ENCODE results near the gene CAMK1G.

Gene CAMK1G

DNA sequence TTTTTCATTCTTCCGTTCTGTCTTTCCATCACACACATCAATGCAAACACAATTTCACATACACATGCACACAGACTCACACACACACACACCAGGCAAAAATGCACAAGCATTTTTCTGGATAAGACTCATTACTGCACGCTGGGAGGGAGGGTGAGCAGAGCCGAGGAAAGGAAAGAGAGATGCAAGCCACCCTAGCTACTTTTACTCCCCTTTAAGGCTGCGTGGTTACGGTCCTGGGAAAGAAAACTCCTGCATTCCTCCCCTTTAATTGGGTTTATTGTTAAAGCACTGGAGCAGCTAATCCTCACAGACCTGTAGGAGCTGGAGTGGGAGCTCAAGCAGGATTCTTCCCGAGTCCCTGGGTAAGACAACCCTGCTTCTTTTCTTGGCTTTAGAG, at the start of gene CAMK1G:
TSS of gene CAMK1G (plus strand) at position 307 of the 400 bp plus-strand sequence. CDS start 11,270 bp downstream, outside the sequence.
- peak; percentile 40 to 47 for DNase-seq (ENCODE audit: low read depth in 2 of 2)

DNA sequence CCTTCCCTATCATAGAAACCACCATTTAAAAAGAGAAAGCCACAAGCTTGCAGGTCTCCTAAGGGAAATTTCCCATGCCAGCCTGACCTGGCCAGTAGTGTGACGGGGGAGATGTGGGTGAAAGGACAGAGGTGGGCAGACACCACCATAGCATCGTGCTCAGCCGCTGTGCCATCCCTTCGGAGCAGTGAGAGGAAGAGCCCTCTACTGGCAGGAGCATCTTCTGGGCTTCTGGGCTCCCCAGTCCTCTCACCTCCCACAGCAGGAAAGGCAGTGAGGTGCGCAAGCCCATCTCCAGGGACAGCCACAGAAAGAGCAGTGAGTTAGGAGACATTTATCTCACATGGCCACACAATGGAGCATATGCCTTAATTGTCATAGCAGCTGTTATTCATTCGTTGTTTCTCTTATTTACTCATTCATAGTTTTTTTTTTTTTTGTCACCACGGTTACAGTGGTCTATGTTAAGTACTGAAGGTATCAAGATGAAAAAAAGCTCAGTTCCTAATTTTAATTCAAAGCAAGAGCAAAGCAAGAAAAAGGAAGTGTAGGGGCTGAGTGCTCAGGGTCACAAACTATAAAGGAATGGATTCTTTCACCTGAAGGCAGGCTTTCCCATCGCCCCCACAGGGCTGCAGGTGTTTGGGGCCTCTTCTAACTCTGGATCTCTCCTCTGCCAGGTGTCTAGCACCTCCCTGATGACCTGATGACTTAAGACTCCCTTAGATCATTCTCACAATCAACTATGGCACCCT, 48.8 kb upstream of the CAMK1G start:
- no peak for DNase-seq (ENCODE audit: low read depth in 2 of 2)

DNA sequence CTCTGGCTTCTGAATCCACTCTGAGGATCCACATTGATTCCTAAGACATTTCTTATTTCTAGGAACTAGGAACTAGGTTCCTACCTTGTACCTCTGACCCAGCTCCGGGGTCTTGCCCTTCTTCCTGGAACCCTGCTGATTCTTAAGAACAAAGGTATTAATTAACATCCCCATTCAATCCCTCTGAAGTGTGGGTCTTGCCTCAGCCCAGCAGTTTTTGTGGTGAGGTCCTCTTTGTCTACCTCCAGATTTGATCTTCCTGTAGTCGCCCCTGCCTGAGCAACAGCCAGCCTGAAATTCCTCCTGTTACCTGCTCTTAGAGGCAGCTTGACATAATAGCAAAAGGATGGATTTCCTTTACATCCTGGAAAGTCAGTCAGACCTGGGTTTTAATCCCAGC, 46.7 kb upstream of the CAMK1G start:
- DNase-seq (ENCODE audit: low read depth in 2 of 2): no peak

DNA sequence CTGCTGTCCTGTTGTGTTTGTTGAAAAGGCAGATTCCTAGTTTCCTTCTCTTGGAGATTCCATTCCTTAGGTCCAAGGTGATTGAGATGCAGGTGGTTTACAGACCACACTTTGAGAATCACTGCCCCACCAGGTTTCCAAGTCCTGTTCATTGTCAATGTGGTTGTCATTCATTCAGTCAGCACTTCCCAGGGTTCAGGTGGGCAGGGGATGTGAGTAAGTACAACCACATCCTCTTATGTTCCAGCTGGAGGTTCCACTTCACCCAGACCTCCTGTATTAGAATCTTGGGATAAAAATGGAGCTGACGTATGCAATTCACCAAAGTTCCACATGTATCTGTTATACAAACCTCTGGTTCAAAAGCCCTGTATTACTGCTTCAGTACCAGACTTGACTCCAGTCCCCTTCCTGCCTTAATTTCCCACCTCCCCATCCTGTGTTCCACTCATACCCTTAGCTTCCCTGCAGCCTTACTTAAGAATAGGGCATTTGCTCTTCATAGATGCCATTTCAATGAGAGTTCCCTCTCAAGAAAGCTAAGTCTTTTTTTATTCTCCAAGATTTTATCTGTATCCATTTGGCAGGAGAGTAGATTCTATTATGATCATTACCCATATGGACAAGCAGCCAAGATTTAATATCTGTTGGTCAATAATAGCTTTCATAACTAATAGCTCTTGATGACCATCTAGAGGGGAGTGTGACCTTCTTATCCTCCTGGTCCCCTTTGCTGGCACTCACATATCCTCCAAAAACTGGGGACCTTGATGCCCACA, 46.0 kb upstream of the CAMK1G start:
- no peak for DNase-seq (ENCODE audit: low read depth in 2 of 2)

GRCh38 chr1:209539576-209539975, 43.9 kb upstream of the CAMK1G start:
- no peak for DNase-seq (ENCODE audit: low read depth in 2 of 2)

GRCh38 chr1:209542585-209542984, 40.9 kb upstream of the CAMK1G start:
- no peak for DNase-seq (ENCODE audit: low read depth in 2 of 2)

DNA sequence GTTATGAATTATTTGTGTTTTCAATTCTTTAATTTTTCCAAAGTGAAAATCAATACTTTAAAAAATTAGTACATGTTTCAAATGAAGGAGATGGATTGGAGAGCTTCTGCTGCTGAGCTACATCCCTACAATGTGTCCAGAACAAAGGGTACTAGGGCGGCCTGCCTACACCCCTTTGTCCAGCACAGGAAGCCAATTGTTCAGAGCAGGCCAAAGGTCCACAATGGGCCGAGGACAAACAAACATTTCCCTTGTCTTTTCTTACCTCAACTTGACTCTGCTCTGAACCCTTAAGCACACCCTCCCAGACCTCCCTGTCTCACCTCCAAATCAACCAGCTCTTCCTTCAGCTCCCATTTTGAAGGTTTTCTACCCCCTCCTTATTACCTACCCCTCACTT, 39.4 kb upstream of the CAMK1G start:
- DNase-seq (ENCODE audit: low read depth in 2 of 2): no peak

DNA sequence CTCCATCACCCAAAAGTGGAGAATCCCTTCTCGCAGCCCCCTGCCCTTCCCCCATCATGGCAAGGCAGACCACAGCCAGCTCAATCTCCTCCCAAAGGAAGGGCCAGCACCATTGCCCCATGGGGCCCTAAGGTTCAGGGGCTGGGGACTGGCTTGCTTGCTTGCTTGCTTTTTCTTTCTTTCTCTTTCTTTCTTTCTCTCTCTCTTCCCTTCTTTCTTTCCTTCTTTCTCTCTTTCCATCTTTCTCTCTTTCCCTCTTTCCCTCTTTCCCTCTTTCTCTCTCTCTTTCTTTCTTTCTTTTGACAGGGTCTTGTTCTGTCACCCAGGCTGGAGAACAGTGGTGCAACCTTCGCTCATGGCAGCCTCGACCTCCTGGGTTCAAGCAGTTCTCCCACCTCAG, 38.1 kb upstream of the CAMK1G start:
- DNase-seq (ENCODE audit: low read depth in 2 of 2): no peak

DNA sequence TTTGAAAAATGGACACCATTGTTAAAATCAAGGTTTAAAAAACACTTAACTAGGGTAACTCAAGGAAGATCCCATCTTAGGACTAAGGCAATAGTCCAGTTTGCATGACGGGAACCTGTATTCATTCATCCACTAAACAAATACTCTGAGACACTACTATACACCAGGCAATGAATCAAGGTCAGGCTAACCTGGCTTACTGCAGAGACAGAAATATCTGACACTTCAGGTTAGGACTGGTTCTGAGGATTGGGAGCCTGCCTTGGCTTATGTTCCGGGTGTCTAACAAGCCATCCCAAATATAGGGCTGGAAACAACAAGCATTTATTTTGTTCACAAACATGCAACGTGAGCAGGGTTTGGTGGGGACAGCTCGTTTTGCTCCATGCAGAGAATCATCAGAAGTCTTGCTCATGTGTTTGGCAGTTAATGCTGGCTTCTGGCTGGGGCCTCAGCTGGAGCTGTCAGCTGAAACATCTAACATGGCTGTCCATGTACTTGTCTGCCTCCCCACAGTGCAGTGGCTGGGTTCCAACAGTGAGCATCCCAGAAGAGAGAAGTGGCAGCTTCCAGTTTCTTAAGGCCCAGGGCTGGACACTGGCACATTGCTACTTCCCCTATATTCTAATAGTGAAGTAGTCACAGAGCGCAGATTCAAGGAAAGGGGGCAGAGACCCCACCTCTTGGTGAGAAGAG, 37.0 kb upstream of the CAMK1G start:
- DNase-seq (ENCODE audit: low read depth in 2 of 2): no peak

- DNase-seq (ENCODE audit: low read depth in 2 of 2): no peak
Observed at GRCh38 chr1:209547626-209548025, 35.9 kb upstream of the CAMK1G start.

GRCh38 chr1:209549443-209550205, 33.9 kb upstream of the CAMK1G start:
- DNase-seq (ENCODE audit: low read depth in 2 of 2): no peak

- no peak for DNase-seq (ENCODE audit: low read depth in 2 of 2)
Observed at GRCh38 chr1:209550519-209550918, 33.0 kb upstream of the CAMK1G start.

DNA sequence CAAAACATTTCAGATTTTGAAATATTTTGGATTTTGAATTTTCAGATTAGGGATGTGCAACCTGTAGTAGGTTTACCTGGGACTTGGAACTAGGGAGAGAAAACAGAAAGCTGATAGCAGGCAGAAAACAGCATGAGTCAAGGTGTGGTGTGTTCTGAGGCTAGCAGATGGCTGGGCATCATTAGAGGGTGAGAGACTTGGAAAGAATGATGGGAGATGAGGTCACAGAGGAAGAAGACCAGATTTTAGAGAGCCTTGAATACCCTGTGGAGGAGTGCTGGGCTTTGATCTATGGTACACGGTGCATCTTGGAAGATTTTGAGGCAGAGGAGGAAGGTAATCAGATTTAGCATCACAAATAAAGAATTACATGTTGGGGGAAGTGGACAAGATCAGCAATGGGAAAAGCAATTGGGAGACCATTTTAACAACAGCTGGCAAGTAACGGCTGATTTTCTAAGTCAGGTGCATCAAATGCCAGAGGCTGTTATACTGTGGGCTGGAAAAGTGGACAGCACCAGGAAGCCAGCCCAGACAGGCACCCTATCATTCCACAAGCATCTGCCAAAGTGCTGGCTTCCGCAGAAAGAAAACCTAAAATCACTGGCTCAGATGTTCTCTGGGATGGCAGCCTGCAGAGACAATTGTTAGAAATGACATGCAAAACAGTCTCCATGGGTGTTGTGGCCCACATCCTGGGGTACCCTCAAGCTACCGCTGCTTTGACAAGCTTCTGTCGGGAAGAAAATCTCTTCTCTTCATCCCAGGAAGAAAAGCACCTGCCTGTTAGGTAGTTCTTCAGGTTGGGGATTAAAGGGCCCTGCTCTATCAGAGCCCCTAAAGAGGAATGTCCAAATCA, 30.9 kb upstream of the CAMK1G start:
- no peak for DNase-seq (ENCODE audit: low read depth in 2 of 2)

GRCh38 chr1:209554761-209555611, 28.5 kb upstream of the CAMK1G start:
- DNase-seq (ENCODE audit: low read depth in 2 of 2): no peak

- DNase-seq (ENCODE audit: low read depth in 2 of 2): no peak
Observed at GRCh38 chr1:209556162-209556690, 27.3 kb upstream of the CAMK1G start.

DNA sequence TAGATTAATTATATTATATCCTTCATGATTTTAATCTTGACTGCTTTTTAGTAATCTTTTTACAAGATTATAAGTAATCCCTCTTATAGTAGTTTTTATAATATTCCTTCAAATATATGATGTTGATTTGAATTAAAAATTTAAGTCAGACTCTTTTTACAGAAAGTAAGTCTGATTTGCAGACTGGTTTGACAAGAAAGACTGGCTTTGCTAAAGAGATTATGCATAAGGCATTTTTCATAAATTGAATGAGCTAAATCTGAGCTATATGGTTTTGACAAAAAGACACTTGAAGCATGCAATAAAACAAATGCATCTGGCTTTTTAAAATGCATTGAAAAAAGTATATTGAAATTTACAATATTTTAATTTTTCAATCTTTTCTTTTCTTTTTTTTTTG, 26.3 kb upstream of the CAMK1G start:
- DNase-seq (ENCODE audit: low read depth in 2 of 2): no peak

- no peak for DNase-seq (ENCODE audit: low read depth in 2 of 2)
Observed at GRCh38 chr1:209560529-209560928, 23.0 kb upstream of the CAMK1G start.

DNA sequence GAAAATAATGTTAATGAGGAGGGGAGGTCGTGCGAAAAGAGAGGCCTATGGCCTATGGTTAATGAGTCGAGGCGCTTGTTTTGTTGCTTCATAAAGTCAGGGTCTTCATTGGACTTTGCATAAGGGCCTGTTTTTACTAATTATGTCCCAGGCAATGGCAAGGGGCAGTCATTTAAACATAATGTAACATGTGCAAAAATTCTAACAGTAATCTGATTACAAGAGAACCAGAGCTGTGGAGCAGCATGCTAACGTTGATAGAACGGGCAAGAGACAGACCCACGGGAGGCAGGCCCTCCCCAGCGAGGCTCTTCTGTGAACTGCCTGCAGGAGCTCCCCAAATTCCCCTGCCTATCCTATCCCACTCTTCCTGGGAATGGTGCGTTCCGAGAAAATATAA, 22.6 kb upstream of the CAMK1G start:
- DNase-seq (ENCODE audit: low read depth in 2 of 2): no peak

GRCh38 chr1:209561532-209561931, 22.0 kb upstream of the CAMK1G start:
- DNase-seq (ENCODE audit: low read depth in 2 of 2): no peak

DNA sequence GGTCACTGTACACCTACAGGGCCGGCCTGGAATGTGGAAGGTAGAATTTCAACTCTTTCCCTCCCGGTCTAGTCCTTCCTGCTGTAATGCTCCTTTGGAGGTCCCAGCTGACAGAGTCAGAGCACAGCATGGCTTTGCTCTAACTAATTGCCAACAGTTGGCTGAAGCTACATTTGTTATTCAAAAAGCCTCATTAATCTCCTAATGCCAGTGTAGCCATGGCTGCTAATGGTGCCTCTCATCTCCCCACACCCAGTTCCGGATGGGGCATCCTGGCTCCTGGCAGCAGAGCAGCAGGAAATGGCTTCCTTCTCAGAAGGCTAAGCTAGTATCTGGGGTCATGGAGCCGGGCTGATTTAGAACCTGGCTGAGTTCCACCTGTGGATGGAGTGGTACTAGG, 18.7 kb upstream of the CAMK1G start:
- no peak for DNase-seq (ENCODE audit: low read depth in 2 of 2)
